HCT116 (cell line): Measurements from ENCODE around the gene NBDY. TPM values are rescaled to one million over a fixed set of nuclear protein-coding genes. Genes with fewer than 3 reads are reported as not detected.

Experiments
- ATAC-seq: fragments of 200-7000 bp; cut with Tn5 transposase; 2 replicates; pipeline ENCODE4 v1.9.1; 2020; ENCODE audit warnings: mild to moderate bottlenecking, moderate library complexity
- BruUV-seq: library from RNA; stranded (reverse); fragments of 400-500 nt; replicated peaks from 2 replicates; lab custom pipeline; 2021; lab: Mats Ljungman, UMichigan
- CTCF ChIA-PET: fragments of 300-600 bp; sonication (Branson Sonifier 250); formaldehyde crosslinking; loops from one replicate; lab custom pipeline; 2021; ENCODE audit warnings: antibody characterized with exemption; lab: Charles Lee
- POLR2A ChIA-PET: fragments of 300-600, 350-600 bp; sonication (Branson Sonifier 250); formaldehyde crosslinking; loops from one replicate; lab custom pipeline; 2021; ENCODE audit warnings: antibody characterized with exemption; lab: Charles Lee
- RAD21 ChIA-PET, 2 experiments: fragments of 300-600 bp; sonication (Branson Sonifier 250); formaldehyde crosslinking; loops; one replicate each; lab custom pipeline; 2023; ENCODE audit warnings: low total read pairs in 2 of 2; ENCODE audit not compliant: uncharacterized antibody in 2 of 2, unreplicated experiment in 2 of 2, low non-redundant PET in 1 of 2; lab: Charles Lee
- DNase-seq: peaks from one replicate; pipeline ENCODE4 v3.0.0-alpha.2; 2010; ENCODE audit warnings: low read depth, low spot score
- H2AFZ ChIP-seq: fragments of 200-600 bp; shearing (Covaris generic), sonication (generic); 2 replicates; pipeline ENCODE4 v1.6.1; 2017; ENCODE audit warnings: low read depth, mixed run types, mixed read lengths, antibody characterized with exemption, low read length; ENCODE audit not compliant: poor library complexity, severe bottlenecking
- H3K27ac ChIP-seq: 2 replicates; pipeline ENCODE4 v1.5.1; 2012; ENCODE audit warnings: low read depth, low read length
- H3K27me3 ChIP-seq: fragments of 200-600 bp; sonication (generic); 2 replicates; pipeline ENCODE4 v1.6.1; 2016; ENCODE audit warnings: mixed run types, low read length, mixed read lengths; ENCODE audit not compliant: insufficient read depth
- H3K36me3 ChIP-seq, 2 experiments: fragments of 200-500 bp in 1 of 2; fragments of 200-600 bp in 1 of 2; sonication (Bioruptor generic) in 1 of 2; sonication (generic) in 1 of 2; 2 replicates each; pipeline versions ENCODE4 v1.5.1 to v1.6.1; 2014 to 2016; ENCODE audit warnings: low read length in 2 of 2, inconsistent platforms in 1 of 2, mixed read lengths in 1 of 2, mixed run types in 1 of 2; ENCODE audit not compliant: insufficient read depth in 2 of 2, control insufficient read depth in 1 of 2
- H3K4me1 ChIP-seq, 2 experiments: fragments of 200-600 bp in 1 of 2; sonication (generic) in 1 of 2; 2 replicates each; pipeline versions ENCODE4 v1.5.1 to v1.6.1; 2012 to 2017; ENCODE audit warnings: low read length in 2 of 2, inconsistent platforms in 1 of 2, mild to moderate bottlenecking in 1 of 2, mixed read lengths in 1 of 2, mixed run types in 1 of 2, moderate library complexity in 1 of 2; ENCODE audit not compliant: insufficient read depth in 2 of 2, control insufficient read depth in 1 of 2
- H3K4me2 ChIP-seq: fragments of 200-600 bp; sonication (generic); 2 replicates; pipeline ENCODE4 v1.6.1; 2017; ENCODE audit warnings: mixed run types, low read length, mixed read lengths
- H3K4me3 ChIP-seq, 2 experiments: fragments of 200-600 bp in 1 of 2; sonication (generic) in 1 of 2; replicated peaks in 1 of 2; 2 replicates each; pipeline ENCODE4 v1.5.1; 2011 to 2016; ENCODE audit warnings: low read length in 2 of 2, control low read depth in 1 of 2, low read depth in 1 of 2, mild to moderate bottlenecking in 1 of 2, mixed read lengths in 1 of 2, mixed run types in 1 of 2
- H3K79me2 ChIP-seq: fragments of 200-600 bp; sonication (generic); 2 replicates; pipeline ENCODE4 v1.6.1; 2017; ENCODE audit warnings: mild to moderate bottlenecking, mixed run types, low read length, moderate library complexity, mixed read lengths; ENCODE audit not compliant: insufficient read depth
- H3K9ac ChIP-seq: fragments of 200-600 bp; sonication (generic); 2 replicates; pipeline ENCODE4 v1.6.1; 2016; ENCODE audit warnings: low read length, mixed read lengths
- H3K9me2 ChIP-seq: fragments of 200-600 bp; sonication (generic), shearing (Covaris generic); 2 replicates; pipeline ENCODE4 v1.6.1; 2017; ENCODE audit warnings: mixed run types, mild to moderate bottlenecking, moderate library complexity; ENCODE audit not compliant: insufficient read depth
- H3K9me3 ChIP-seq, 2 experiments: fragments of 200-500 bp in 1 of 2; fragments of 200-600 bp in 1 of 2; sonication (Bioruptor generic) in 1 of 2; sonication (generic) in 1 of 2; 2 replicates each; pipeline ENCODE4 v1.6.1; 2014 to 2017; ENCODE audit warnings: low read length in 2 of 2, mixed read lengths in 2 of 2, inconsistent platforms in 1 of 2, low read depth in 1 of 2, mild to moderate bottlenecking in 1 of 2, mixed run types in 1 of 2, moderate library complexity in 1 of 2; ENCODE audit not compliant: control insufficient read depth in 1 of 2, insufficient read depth in 1 of 2
- H4K20me1 ChIP-seq: fragments of 200-600 bp; sonication (generic), shearing (Covaris generic); 2 replicates; pipeline ENCODE4 v1.6.1; 2017; ENCODE audit warnings: mixed run types, mild to moderate bottlenecking, moderate library complexity; ENCODE audit not compliant: insufficient read depth
- CEBPB ChIP-seq: IDR thresholded peaks from 2 replicates; pipeline ENCODE4 v1.6.1; 2012; ENCODE audit warnings: low read depth
- EGR1 ChIP-seq: IDR thresholded peaks from 2 replicates; pipeline ENCODE4 v1.6.1; 2012; ENCODE audit warnings: low read depth
- ELF1 ChIP-seq: IDR thresholded peaks from 2 replicates; pipeline ENCODE4 v1.6.1; 2012; ENCODE audit warnings: low read depth, borderline replicate concordance
- EZH2 ChIP-seq: fragments of 200-600 bp; sonication (generic); IDR thresholded peaks from 2 replicates; pipeline ENCODE4 v1.6.1; 2017; ENCODE audit warnings: antibody characterized with exemption, mixed run types
- EZH2phosphoT487 ChIP-seq: fragments of 200-600 bp; IDR thresholded peaks from 2 replicates; pipeline ENCODE4 v1.6.1; 2018; ENCODE audit warnings: antibody characterized with exemption, borderline replicate concordance
- FOSL1 ChIP-seq: IDR thresholded peaks from 2 replicates; pipeline ENCODE4 v1.6.1; 2012; ENCODE audit warnings: low read depth
- RAD21 ChIP-seq: IDR thresholded peaks from 2 replicates; pipeline ENCODE4 v1.6.1; 2012; ENCODE audit warnings: low read depth, mild to moderate bottlenecking
- SIN3A ChIP-seq: IDR thresholded peaks from 2 replicates; pipeline ENCODE4 v1.6.1; 2012; ENCODE audit warnings: low read depth
- SP1 ChIP-seq: IDR thresholded peaks from 2 replicates; pipeline ENCODE4 v1.6.1; 2012; ENCODE audit warnings: low read depth
- SRF ChIP-seq: IDR thresholded peaks from 2 replicates; pipeline ENCODE4 v1.6.1; 2012; ENCODE audit warnings: low read depth
- TCF7L2 ChIP-seq: IDR thresholded peaks from 2 replicates; pipeline ENCODE4 v1.7.0; 2011; ENCODE audit warnings: borderline replicate concordance, inconsistent platforms; ENCODE audit not compliant: insufficient read depth, insufficient read length; ENCODE audit errors: extremely low read depth
- ZBTB33 ChIP-seq: IDR thresholded peaks from 2 replicates; pipeline ENCODE4 v1.6.1; 2011; ENCODE audit warnings: mild to moderate bottlenecking, low read length, moderate library complexity; ENCODE audit not compliant: insufficient replicate concordance; ENCODE audit errors: extremely low read depth
- ZFX ChIP-seq: fragments of 450-650 bp; IDR thresholded peaks from 2 replicates; pipeline ENCODE4 v1.6.1; 2017
- intact Hi-C: fragments of 100-400 bp; cut with micrococcal nuclease; formaldehyde crosslinking; loops from 2 replicates; pipeline ENCODE4 v1.10.0; 2022
- total RNA-seq: library from RNA; stranded (reverse); gene quantifications from one replicate; pipeline ENCODE4 v1.2.1, GENCODE V29; 2021; ENCODE audit not compliant: unreplicated experiment
- TF ChIP-seq, protein P1 (sequence below): IDR thresholded peaks from 2 replicates; pipeline ENCODE4 v1.6.1; 2012
- TF ChIP-seq, protein P2 (sequence below): IDR thresholded peaks from 2 replicates; pipeline ENCODE4 v1.6.1; 2012

Gene NBDY
- total RNA-seq, 1 experiment from 2014 or later: 65.6 TPM

- Histone ChIP-seq H4K20me1 (no peaks in the 10 kb centered on the region), H3K9ac (no peak overlapping the region)
- RAD21 ChIA-PET: no interaction called here
Measured at GRCh38 chrX:56786889-56787733, 58.1 kb downstream of the NBDY start.

More at GRCh38 chrX:56786889-56787733, 58.1 kb downstream of the NBDY start:
- TF ChIP-seq FOSL1 (no peak), EZH2phosphoT487 (no peak), SIN3A (no peak), SRF (no peak), SP1 (no peak), EGR1 (no peak), ZBTB33 (no peak), TCF7L2 (no peak), ELF1 (no peak), ZFX (no peak), RAD21 (no peak), CEBPB (no peak), EZH2 (no peak)
- TF ChIP-seq, protein P1, sequence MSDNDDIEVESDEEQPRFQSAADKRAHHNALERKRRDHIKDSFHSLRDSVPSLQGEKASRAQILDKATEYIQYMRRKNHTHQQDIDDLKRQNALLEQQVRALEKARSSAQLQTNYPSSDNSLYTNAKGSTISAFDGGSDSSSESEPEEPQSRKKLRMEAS: no peak
- TF ChIP-seq, protein P2, sequence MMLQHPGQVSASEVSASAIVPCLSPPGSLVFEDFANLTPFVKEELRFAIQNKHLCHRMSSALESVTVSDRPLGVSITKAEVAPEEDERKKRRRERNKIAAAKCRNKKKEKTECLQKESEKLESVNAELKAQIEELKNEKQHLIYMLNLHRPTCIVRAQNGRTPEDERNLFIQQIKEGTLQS: no peak
- no TSS peak for BruUV-seq
- Histone ChIP-seq H3K4me1 (no peaks in the 10 kb centered on the region), H3K9me2 (no peaks in the 10 kb centered on the region), H3K4me2 (no peak overlapping the region), H3K79me2 (no peaks in the 10 kb centered on the region), H3K27ac (no peak overlapping the region), H3K9me3 (no peaks in the 10 kb centered on the region), H3K36me3 (no peaks in the 10 kb centered on the region; a peak in 1 of 4 replicates), H3K4me3 (no peak overlapping the region), H3K27me3 (no peaks in the 10 kb centered on the region), H2AFZ (no peak overlapping the region)
- ChIA-PET CTCF (interaction anchor here (1.6 kb wide), 1 partner anchor 191 kb away, joined by 8 read pairs; no protein-coding TSS in a partner anchor), POLR2A (no interaction called here)
- ATAC-seq (no peak), DNase-seq (no peak)
- intact Hi-C loops: no loop called here
